GM19025 (cell line): ENCODE measurements around the gene SEL1L3.
"Not testable (repeated sequence)": the region's sequence is repeated elsewhere in the genome, so short reads cannot be mapped to it uniquely, and the experiment has no call there.

ENCODE experiments used
- ATAC-seq: cut with Tn5 transposase; IDR thresholded peaks from one replicate; pipeline ENCODE4 v1.9.1; 2021; ENCODE audit warnings: mild to moderate bottlenecking, low read depth, moderate library complexity; ENCODE audit not compliant: unreplicated experiment

Gene SEL1L3

DNA sequence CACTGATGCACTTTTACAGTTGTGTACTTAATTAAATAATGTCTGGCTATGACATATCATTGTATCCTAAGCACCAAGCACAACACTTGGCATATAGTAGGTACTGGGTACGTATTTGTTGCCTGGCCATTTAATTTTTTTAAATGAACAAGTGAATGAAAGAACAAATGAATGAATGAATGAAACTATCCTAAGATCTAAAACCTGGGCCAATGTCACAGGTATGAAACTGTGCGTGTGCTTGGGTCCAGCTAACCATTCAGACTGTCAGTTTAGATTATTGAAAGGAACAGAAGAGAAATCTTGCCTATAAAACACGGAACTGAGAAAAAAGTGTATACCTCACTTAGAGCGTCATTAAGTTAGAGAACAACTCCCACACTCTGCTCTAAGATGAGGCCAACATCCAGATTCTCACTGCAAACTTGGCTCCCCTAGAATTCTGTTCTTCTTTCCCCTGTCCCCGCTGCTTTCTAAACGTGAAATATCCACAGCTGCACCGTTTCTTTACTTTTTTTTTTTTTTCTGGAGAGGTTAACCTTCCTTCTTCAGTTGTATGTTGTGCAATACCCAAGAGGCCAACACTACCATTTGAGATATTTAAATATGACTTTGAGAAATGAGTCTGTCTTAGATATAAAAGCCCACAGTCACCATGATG, 17.3 kb upstream of the SEL1L3 start:
- ATAC-seq = peak; percentile 40

DNA sequence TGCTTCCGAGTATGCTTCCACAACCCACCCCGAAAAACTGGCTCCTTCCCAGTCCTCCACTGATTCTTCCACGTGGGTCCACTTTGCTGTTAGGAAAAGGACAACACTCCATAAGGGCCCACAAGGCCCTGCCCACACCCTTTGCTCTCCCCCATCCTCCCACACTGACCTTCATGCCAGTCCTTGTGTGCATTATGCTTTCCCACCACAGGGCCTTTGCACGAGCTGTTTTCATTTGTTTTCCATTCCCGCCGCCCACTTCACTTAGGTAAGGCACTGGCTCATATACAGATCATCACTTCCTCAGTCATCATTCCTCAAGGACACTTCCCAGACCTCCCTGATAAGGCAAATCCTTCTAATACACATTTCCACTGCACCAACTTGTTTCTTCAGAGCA, 16.8 kb upstream of the SEL1L3 start:
- ATAC-seq = no peak

DNA sequence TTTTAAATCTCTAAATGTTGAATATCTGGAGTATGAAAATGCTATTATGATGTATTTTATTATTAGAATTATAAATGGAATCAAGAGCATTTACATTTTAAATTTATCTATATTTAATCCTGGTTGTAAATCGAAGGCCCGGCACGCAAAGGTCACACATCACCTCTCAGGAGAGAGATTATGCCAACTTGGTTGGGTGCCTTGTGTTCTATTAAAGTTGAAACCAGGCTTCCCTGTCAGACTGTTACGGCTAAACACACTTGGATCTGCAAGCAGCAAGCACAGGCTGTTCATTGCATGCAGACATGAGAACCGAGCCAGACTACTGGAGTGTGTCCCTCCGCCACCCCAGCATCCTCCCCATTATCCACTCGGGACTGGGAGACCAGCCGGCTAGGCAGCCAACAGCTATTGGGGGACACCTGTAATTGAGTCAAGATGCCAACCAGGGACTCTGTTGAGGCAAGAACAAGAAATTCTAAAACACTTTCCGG, 16.4 kb upstream of the SEL1L3 start:
- ATAC-seq = no peak

DNA sequence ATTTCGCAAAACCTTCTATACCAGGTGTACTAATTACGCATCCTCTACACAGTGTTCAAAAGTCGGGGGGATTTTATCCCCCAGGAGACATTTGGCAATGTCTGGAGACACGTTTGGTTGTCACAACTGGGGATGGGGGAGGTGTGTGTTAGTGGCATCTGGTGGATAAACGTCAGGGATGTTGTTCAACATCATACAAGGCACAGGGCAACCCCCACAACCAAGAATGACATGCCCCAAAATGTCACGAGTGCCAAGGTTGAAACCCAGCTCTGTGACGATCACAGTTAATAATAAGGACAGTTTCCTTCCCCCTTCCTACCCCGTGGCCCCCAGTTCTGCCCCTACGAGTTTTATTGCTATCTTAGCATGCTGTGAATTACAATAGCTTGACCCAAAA, 15.9 kb upstream of the SEL1L3 start:
- ATAC-seq = no peak

DNA sequence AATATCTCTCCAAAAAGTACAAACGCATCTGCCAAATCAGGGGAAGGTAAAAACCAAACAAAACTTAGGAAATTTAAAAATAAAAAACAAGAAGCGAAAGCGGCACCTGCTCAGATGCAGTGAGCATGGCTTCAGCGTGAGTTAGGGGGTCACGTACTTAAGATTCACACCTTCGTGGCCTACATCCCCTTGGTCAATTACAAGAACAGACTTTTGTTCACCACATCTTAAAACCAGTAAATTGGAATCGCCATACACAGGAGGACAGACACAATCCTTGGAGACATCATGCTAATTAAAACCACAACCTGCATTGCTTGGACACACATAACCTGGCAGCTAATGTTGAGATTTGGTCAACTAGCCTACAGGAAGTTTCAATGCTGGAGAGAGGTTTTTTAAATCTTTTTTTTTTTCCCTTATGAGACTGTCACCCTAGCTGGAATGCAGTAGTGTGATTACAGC, 12.5 kb upstream of the SEL1L3 start:
- peak; percentile 38 for ATAC-seq

- ATAC-seq = peak; percentile 47
Measured at GRCh38 chr4:25874655-25875054, 11.9 kb upstream of the SEL1L3 start.

DNA sequence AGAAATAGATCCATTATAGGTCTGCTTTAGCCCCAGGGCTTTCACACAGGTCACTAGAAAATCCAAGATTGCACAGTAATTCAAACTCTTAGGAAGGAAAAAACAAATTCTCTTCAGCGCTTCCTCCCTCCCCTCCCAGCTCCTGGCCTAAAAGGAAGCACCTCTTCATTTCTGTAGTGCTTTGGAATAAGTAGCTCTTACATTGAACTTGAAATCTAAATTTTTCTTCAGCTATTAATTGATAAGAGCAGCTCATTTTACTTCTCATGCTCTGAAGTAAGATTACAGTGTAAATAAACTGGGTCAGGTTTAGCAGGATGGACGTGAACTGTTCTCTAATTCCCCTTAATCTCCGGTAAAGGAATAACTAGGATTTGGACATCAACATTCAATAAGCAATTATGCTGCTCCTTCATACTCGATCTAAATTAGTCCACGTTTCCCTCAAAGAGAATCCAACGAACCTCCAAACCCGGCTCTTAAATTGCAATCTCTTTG, 10.9 kb upstream of the SEL1L3 start:
- no peak for ATAC-seq

DNA sequence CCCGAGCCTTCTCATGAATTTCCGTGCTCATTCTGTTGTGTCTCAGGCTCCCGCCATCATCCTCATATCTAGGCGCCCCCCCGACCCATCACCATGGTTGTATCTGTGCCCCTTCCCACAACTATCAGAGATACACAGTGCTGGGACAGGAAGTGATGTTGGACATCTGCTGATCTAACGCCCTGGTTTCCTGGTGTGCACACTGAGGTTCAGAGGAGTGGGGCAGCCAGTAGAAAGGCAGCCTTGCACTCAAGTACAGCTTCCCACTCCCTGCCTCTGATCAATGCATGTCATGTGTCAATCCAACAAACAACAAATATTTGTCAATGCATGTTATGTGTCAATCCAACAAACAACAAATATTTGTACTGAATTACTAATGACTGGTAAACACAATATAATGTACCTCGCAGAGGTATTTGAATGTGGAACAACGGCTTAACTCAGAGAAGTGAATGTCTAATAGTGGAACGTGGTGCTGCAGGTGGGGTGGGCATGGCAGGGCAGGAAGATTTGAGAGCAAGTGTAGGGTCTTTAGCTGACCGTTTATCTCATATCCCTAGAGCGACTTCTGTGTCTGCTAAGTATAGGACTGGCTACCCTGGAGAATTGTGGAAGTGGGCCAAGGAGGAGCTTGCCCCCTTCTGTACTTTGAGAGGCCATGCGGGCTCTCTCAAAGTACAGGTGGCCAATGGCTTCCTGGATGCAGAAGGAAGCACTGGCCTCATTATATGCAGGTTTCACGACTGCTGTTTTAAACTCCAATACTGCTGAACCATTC, 10.3 kb upstream of the SEL1L3 start:
- ATAC-seq = no peak

GRCh38 chr4:25870081-25870480, 7.3 kb upstream of the SEL1L3 start:
- peak; percentile 37 for ATAC-seq

DNA sequence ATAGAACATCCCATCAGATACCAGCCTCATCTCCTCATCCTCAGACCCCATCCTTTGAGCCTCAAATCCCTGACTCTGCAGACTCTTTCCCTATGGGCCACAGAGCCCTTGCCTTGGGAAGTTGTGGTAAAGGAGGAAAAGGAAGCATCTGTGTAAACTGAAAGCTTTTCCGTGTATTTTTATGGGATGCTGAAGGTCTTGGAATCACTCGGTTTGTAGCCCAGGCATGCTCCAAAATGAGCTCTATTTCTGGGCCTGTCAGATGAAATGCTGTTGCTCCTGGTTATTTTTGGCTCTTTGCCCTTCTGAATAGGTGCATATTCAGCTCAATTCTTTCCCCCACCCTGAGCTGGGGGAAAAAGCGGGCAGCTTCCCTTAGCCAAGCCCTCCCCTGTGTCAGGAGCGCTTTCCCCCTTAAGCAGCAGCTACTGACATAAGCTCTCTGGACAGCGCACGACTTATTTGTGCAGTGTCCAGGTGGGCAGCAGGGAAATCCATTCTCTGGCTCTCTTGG, 5.0 kb upstream of the SEL1L3 start:
- no peak for ATAC-seq

DNA sequence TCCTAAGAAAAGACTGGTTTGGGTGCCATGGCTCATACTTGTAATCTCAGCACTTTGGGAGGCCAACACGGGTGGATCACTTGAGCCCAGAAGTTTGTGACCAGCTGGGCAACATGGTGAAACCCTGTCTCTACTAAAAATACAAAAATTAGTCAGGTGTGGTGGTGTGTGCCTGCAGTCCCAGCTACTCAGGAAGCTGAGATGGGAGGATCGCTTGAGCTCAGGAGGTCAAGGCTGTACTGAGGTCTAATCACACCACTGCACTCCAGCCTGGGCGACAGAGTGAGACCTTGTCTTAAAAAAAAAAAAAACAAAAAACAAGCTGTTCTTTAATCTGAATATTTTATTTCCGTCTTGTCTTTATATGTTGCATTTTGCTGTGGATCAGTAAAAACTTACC, 3.6 kb upstream of the SEL1L3 start:
- not testable (repeated sequence) for ATAC-seq

GRCh38 chr4:25865586-25865985, 2.8 kb upstream of the SEL1L3 start:
- ATAC-seq = no peak

- ATAC-seq = no peak
Measured at GRCh38 chr4:25863831-25864418, 1.1 kb upstream of the SEL1L3 start.

DNA sequence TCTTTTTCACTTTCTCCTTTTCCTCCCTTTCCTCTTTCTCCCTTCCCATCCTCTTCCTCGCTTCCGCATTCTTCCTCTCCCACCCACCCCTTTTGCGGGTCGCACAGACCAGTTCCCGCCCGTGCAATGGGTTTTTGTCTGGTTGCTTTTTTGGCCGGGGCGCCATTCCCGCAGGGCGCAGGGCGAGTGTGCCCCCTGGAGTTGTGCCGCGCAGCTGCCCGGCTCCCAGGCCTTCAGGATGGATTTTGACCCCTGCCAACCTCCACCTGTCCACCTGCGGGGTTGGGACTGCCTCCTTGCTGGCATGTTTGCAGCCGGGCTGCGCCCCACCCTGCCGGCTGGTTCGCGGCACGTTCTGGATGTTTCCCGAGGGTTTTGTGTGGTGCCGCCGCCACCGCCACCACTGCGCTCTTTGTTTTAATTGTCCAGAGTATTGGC, 578 bp upstream of the SEL1L3 start:
- no peak for ATAC-seq

DNA sequence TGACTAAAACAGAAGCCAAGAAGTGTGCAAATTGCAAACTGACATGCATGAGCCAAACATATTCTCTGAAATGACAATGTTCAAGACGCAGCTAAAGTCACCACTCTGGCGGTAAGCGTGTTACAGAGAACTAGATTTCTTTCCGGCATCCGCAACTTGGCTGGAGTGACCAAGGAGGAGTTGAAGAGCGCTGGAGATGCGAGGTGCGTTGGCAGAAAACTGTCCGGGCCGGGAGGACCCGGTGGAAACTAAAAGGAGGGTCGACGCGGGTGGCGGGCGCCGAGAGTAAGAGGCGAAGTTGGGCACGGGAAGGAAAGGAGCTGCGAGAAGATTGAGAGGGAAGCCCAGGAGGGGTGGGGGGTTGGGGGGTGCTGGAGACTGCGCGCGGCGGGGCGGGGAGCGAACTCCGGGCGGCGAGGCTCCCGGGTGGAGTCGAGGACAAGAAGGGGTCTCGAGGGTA, 807 bp downstream of the SEL1L3 start:
- ATAC-seq = no peak

DNA sequence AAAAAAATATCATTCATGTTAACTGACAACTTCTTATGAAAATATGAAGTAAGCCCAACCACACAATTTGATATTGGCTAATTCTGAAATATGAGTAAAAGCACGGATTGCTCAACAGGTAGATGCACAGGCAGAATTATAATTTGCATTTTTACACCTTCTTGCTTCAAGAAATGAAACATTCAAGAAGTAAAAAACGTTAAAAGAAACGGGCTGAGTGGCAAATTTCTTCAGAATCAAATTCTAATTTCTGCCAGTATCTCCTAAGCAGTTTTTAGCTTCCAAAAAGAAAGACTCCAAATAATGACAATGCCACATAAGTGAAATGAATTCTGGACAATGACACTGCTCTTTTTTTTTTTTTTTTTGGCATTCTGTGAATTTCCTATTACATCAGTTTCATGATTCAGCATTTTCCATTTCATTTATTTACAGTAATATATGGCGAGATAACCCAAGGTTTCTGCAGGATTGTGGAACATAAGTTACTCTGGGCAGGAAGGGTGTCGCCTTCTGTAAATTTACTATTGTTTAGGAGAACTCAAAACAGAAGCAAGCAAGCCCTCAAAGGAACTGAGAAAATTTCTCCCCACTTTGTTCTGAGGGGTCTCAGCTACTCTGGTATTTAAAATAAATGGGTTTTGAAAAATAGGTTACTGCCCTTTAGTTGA, 1.4 kb downstream of the SEL1L3 start:
- ATAC-seq = no peak

GRCh38 chr4:25860586-25861279, 2.1 kb downstream of the SEL1L3 start:
- no peak for ATAC-seq

- peak; percentile 27 for ATAC-seq
Measured at GRCh38 chr4:25859429-25860148, 3.2 kb downstream of the SEL1L3 start.

GRCh38 chr4:25857851-25858400, 4.9 kb downstream of the SEL1L3 start:
- ATAC-seq = no peak
